SKM-1 (cell line): Measurements from ENCODE around the gene FGF5.

Experiments
- DNase-seq: peaks from one replicate; lab custom pipeline; 2025; ENCODE audit not compliant: unreplicated experiment; lab: John Stamatoyannopoulos, UW

Gene FGF5

GRCh38 chr4:80335554-80336358, 69.3 kb downstream of the FGF5 start, which contains the start of gene CFAP299:
CFAP299 (plus strand) TSS chr4:80335730.
- DNase-seq: peak; percentile 95

GRCh38 chr4:80336582-80336981, 70.1 kb downstream of the FGF5 start:
- DNase-seq: no peak

GRCh38 chr4:80340036-80340435, 73.6 kb downstream of the FGF5 start:
- DNase-seq: no peak
